LNCaP clone FGC (cell line): Measurements from ENCODE around the gene KRTAP12-2.
"Not testable (repeated sequence)": the region's sequence is repeated elsewhere in the genome, so short reads cannot be mapped to it uniquely, and the experiment has no call there.

ENCODE experiments used
- DNase-seq: peaks from one replicate; pipeline ENCODE4 v3.0.0-alpha.2; 2011; ENCODE audit warnings: low read depth
- H3K4me3 ChIP-seq: 2 replicates; pipeline ENCODE4 v1.5.1; 2011; ENCODE audit warnings: mild to moderate bottlenecking, low read depth, low read length, control low read depth
- TF ChIP-seq, protein P1 (sequence below): IDR thresholded peaks from 2 replicates; pipeline ENCODE4 v1.5.1; 2012; ENCODE audit warnings: mild to moderate bottlenecking; ENCODE audit not compliant: control insufficient read depth, insufficient read depth; ENCODE audit errors: extremely low read depth

KRTAP12-2 gene

DNA sequence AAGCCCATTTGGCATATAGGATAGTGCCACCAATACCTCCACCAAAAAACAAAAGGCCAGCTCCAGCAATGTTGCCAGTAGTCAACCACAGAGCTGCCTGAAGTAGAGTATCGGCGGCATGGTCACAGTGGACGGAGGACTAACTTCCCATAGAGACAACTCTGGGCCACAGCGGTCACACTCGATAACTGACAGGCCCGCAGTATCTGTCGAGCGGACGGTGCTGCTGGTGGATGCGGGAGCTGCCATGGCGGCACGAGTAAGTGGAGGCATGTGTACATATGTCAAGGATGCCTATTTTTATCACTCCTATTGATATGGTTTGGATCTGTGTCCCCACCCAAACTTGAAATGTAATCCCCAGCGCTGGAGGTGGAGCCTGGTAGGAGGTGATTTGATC is 11.2 kb upstream of the KRTAP12-2 start:
- TF ChIP-seq, protein P1, sequence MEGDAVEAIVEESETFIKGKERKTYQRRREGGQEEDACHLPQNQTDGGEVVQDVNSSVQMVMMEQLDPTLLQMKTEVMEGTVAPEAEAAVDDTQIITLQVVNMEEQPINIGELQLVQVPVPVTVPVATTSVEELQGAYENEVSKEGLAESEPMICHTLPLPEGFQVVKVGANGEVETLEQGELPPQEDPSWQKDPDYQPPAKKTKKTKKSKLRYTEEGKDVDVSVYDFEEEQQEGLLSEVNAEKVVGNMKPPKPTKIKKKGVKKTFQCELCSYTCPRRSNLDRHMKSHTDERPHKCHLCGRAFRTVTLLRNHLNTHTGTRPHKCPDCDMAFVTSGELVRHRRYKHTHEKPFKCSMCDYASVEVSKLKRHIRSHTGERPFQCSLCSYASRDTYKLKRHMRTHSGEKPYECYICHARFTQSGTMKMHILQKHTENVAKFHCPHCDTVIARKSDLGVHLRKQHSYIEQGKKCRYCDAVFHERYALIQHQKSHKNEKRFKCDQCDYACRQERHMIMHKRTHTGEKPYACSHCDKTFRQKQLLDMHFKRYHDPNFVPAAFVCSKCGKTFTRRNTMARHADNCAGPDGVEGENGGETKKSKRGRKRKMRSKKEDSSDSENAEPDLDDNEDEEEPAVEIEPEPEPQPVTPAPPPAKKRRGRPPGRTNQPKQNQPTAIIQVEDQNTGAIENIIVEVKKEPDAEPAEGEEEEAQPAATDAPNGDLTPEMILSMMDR = no peak
- no peak overlapping the region for H3K4me3 ChIP-seq
- DNase-seq = no peak

DNA sequence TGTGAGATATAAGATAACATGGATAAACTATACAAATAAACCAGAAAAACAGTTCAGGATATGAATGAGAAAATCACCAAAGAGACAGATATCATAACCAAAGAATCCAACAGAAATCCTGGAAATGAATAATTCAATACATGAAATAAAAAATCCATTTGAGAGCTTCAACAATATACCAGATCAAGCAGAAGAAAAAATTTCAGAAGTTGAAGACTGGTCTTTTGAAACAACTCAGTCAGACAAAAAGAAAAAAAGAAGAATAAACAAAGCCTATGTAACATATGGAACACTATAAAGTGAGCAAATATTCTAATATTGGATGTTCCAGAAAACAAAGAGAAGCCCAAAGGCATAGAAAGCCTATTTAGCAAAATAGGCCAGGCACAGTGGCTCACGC is 5.2 kb upstream of the KRTAP12-2 start:
- DNase-seq = no peak
- TF ChIP-seq, protein P1 = no peak
- H3K4me3 ChIP-seq = no peak overlapping the region

DNA sequence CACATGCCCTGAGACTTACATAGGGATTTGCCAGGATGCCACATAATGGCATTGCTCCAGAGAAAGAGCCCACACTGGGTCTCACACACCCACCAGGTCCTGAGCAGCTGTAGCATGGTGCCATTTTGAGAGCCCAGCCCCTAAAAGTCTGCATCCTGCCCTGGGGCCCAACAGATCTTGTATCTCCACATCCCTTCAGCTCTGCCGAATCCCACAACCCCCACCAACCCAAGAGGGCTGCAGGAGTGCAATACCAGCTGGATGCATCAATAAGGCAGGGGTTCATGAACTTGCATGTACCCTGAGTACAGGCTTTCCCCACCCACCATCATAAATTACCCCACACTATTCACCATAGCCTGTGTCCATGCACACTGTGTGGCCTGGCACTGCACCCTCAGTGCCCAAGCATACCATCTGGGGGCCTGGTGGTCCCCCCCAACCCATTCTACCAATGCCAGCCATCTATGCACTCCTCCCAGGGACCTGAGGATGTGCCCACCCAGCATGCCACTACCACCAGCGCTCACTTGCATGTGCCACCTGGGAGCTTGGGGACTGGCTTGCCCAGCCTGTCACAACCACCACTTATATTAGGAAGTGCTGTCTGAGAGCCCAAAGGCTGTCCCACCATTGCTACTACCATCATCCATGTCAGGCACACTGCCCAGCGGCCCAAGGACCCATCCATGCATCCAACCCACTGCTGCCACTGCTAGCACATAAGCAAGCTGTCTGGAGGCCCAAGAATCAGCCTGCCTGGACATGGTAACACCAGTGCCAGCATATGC is 4.1 kb upstream of the KRTAP12-2 start:
- TF ChIP-seq, protein P1 = no peak
- no peak for DNase-seq
- H3K4me3 ChIP-seq = no peak overlapping the region

DNA sequence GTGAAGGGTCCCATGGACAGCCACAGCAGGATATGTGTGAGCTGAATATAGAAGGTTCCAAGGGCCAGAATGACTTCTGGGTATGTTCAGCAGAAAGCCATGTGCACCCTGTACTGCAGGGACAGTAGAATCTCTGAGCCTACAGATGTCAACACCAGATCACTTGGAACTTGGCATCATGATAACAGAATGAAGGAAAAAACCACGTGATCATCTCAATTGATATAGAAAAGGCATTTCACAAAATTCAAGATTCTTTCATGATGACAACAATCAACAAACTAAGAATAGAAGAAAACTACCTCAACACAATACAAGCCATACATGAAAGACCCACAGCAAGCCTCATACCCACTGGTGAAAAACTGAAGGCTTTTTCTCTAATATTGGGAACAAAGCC is 885 bp upstream of the KRTAP12-2 start:
- TF ChIP-seq, protein P1 = no peak
- no peak overlapping the region for H3K4me3 ChIP-seq
- DNase-seq = no peak

DNA sequence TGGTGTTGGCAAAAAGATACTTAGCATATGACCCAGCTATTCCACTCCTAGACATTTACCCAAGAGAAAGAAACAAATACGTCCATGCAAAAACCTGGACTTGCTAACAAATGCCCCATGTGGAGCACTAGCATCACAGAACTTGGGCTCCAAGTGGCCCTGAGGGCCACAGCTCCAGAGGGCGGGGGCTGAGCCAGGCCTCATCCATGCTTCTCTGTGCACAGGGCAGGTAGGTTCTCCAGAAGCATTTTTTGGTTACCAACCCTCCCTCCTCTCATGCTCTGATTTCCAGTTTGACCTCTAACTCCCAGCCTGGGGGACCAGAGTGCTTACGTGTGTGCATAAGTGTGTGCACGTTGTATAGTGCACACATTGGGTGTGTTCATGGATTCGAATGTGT is 2.0 kb downstream of the KRTAP12-2 start:
- DNase-seq = no peak
- H3K4me3 ChIP-seq = no peak overlapping the region
- TF ChIP-seq, protein P1 = no peak

DNA sequence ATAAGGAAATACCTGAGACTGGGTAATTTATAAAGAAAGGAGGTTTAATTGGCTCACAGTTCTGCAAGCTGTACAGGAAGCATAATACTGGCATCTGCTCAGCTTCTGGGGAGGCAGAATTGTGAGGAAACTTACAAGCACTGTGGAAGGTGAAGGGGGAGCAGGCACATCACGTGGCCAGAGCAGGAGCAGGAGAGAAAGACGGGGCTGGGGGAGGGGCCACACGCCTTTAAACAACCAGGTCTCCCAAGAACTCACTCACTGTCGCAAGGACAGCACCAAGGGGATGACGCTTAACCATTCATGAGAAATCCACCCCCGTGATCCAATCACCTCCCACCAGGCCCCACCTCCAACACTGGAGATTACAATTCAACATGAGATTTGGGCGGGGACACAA is 5.2 kb downstream of the KRTAP12-2 start:
- DNase-seq, H3K4me3 ChIP-seq: not testable (repeated sequence)

DNA sequence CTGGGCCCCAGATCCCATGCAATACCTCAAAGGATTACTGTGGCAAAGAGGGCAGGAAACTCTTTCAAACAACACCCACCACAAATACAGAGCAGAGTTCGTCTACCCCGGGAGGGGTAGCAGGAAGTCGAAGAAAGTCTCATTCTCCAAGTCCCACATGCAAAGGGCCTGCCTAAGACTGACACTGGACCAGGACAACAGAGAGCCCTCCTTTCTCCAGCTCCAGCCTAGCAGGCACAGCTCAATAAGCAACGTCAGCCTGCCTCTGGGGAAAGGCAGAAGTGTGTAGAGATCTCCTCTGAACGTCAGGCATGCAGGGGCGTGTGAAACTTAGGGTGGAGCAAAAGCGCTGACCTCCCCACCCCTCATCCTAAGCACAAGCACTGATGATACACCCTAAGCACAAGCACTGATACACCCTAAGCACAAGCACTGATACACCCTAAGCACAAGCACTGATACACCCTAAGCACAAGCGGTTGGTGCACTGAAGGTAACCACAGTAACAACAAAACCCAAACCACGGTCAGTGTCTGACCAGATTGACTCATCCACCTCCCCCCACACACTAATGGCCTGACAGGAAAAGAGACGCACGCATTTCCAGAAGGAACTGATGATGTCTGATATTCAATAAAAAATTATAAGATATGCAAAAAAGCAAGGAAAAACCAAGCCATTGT is 7.7 kb downstream of the KRTAP12-2 start:
- TF ChIP-seq, protein P1 = no peak
- no peak overlapping the region for H3K4me3 ChIP-seq
- DNase-seq = no peak
